ENCODE results near the gene TACR1.

Gene TACR1

GRCh38 chr2:75053484-75054112 lies 145.7 kb downstream of the TACR1 start:
- Histone ChIP-seq H3K4me1 (ENCODE audit: control insufficient read depth, insufficient read depth, low read length, poor library complexity, severe bottlenecking) (no peaks in the 10 kb centered on the region), H3K36me3 (ENCODE audit: control insufficient read depth, insufficient read depth, low read length) (no peaks in the 10 kb centered on the region), H3K4me3 (ENCODE audit: extremely low read depth, insufficient read depth, low read length, poor library complexity, severe bottlenecking) (no peak overlapping the region), H3K9me3 (ENCODE audit: control insufficient read depth, low read length) (no peaks in the 10 kb centered on the region), H3K27ac (ENCODE audit: low read depth, low read length, severe bottlenecking) (no peak overlapping the region)
- WGBS, 2 experiments (ENCODE audit: insufficient coverage in 2 of 2), result 32 to 42% methylated on average over 5 to 6 of the region's 7 CpGs

GRCh38 chr2:75047992-75048625 lies 151.2 kb downstream of the TACR1 start:
- 60 to 80% methylated on average over 1 of the region's 4 CpGs for WGBS, 2 experiments (ENCODE audit: insufficient coverage in 2 of 2)
- no peak overlapping the region for H3K27ac ChIP-seq (ENCODE audit: low read depth, low read length, severe bottlenecking)
- H3K4me3 ChIP-seq (ENCODE audit: extremely low read depth, insufficient read depth, low read length, poor library complexity, severe bottlenecking), result no peak overlapping the region

DNA sequence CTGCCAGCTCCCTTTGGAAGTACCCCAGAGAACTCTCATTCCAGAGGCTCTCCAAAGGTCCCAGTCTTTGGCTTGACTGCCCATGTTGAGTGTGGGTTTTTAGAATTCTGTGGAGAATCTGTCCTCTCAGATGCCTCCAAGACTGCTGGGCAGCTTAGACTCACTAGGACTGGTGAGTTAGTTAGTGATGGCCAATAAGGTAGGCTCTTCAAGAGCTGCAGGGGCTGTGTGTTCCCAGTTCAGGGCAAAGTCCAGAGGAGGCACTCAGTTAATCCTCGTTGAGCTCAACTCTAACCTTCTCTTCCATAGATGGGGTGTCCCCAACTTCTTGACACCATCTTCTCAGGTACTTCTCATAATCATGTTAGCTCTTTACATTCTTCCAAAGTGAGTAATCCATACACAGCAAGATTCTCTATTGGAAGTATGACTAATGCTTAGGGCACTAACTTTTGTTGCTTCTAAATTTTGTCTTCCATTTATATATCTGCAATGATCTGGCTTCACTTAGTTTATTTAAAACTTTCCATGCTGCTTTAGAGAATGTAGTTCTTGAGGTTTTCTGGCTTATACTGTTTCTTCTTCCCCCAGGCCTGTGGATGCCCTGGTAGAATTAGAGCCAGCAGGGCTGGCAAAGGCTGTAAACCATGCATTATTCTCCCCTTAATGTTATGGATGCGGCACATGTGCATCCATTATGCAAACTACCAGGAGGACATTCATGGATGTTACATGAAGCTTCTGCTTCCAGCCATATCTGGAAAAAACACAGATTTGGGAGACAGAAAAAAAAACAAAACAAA lies 151.9 kb downstream of the TACR1 start:
- H3K4me3 ChIP-seq (ENCODE audit: extremely low read depth, insufficient read depth, low read length, poor library complexity, severe bottlenecking), result no peak overlapping the region
- H3K4me1 ChIP-seq (ENCODE audit: control insufficient read depth, insufficient read depth, low read length, poor library complexity, severe bottlenecking), result peaks cover 8% of the 10 kb centered on the region
- no peak overlapping the region for H3K27ac ChIP-seq (ENCODE audit: low read depth, low read length, severe bottlenecking)
- H3K9me3 ChIP-seq (ENCODE audit: control insufficient read depth, low read length), result no peaks in the 10 kb centered on the region
- H3K36me3 ChIP-seq (ENCODE audit: control insufficient read depth, insufficient read depth, low read length), result no peaks in the 10 kb centered on the region
- WGBS, 2 experiments (ENCODE audit: insufficient coverage in 2 of 2), result 80 to 100% methylated on average over 1 to 2 of the region's 2 CpGs

More at GRCh38 chr2:75047992-75048625, 151.2 kb downstream of the TACR1 start:
- Histone ChIP-seq H3K36me3 (ENCODE audit: control insufficient read depth, insufficient read depth, low read length) (no peaks in the 10 kb centered on the region), H3K9me3 (ENCODE audit: control insufficient read depth, low read length) (no peaks in the 10 kb centered on the region), H3K4me1 (ENCODE audit: control insufficient read depth, insufficient read depth, low read length, poor library complexity, severe bottlenecking) (peaks cover 8% of the 10 kb centered on the region)

DNA sequence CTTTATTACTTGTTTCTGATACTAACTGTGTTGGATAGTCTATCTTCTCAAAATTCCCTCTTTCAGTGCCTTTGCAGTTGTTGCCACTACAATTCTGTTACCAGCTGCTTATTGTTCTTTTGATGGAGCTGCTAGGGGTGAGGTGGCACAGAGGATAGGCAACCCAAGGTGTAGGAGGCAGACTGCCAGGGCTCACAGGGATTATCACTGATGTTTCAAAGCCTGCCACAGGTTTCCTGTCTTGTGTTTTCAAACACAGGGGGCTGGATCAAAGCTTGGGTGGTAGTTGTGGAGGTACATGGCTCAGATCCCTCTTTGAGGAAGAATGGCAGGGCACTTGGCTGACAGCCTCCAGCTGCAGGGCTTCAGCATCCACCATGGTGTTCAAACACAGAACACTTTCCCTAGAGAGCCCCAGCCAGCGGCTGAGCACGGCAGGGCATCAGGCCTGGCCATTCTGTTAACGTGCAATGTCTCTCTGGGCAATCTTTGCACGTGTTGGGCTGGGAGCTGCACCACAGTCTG lies 153.7 kb downstream of the TACR1 start:
- H3K4me3 ChIP-seq (ENCODE audit: extremely low read depth, insufficient read depth, low read length, poor library complexity, severe bottlenecking), result no peak overlapping the region
- H3K27ac ChIP-seq (ENCODE audit: low read depth, low read length, severe bottlenecking), result no peak overlapping the region
- H3K9me3 ChIP-seq (ENCODE audit: control insufficient read depth, low read length), result no peaks in the 10 kb centered on the region
- H3K4me1 ChIP-seq (ENCODE audit: control insufficient read depth, insufficient read depth, low read length, poor library complexity, severe bottlenecking), result peaks cover 8% of the 10 kb centered on the region
- H3K36me3 ChIP-seq (ENCODE audit: control insufficient read depth, insufficient read depth, low read length), result no peaks in the 10 kb centered on the region
- WGBS, 2 experiments (ENCODE audit: insufficient coverage in 2 of 2), result 74 to 86% methylated on average over 4 of the region's 4 CpGs

DNA sequence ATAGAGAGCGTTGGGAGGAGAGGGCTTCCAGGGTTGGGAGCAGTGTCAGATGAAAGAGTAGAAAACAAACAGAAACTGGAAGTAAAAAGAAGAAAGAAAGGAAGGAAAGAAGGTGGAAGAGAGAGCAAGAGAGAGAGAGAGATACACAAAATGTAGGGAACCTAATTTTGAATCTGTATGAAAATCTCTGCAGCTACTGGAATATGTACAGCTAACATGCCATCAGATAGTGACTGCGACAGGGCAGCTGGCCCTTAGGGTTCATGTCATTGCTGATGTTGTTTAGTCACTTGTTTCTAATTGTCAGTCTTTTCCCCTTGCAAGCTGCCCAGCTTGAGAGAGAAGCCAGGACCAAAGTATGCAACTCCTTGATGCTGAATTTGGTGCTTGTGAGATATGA lies 155.0 kb downstream of the TACR1 start:
- no peak overlapping the region for H3K27ac ChIP-seq (ENCODE audit: low read depth, low read length, severe bottlenecking)
- 89 to 90% methylated on average over 2 of the region's 2 CpGs for WGBS, 2 experiments (ENCODE audit: insufficient coverage in 2 of 2)
- H3K9me3 ChIP-seq (ENCODE audit: control insufficient read depth, low read length), result no peaks in the 10 kb centered on the region

GRCh38 chr2:75042823-75043222 lies 156.5 kb downstream of the TACR1 start:
- Histone ChIP-seq H3K4me1 (ENCODE audit: control insufficient read depth, insufficient read depth, low read length, poor library complexity, severe bottlenecking) (peaks cover 8% of the 10 kb centered on the region), H3K36me3 (ENCODE audit: control insufficient read depth, insufficient read depth, low read length) (no peaks in the 10 kb centered on the region), H3K27ac (ENCODE audit: low read depth, low read length, severe bottlenecking) (no peak overlapping the region), H3K9me3 (ENCODE audit: control insufficient read depth, low read length) (no peaks in the 10 kb centered on the region), H3K4me3 (ENCODE audit: extremely low read depth, insufficient read depth, low read length, poor library complexity, severe bottlenecking) (no peak overlapping the region)
- no CpG with 5 or more reads among the region's 1 CpG for WGBS, 2 experiments (ENCODE audit: insufficient coverage in 2 of 2)

More for the DNA sequence above, 155.0 kb downstream of the TACR1 start:
- Histone ChIP-seq H3K36me3 (ENCODE audit: control insufficient read depth, insufficient read depth, low read length) (no peaks in the 10 kb centered on the region), H3K4me1 (ENCODE audit: control insufficient read depth, insufficient read depth, low read length, poor library complexity, severe bottlenecking) (peaks cover 8% of the 10 kb centered on the region), H3K4me3 (ENCODE audit: extremely low read depth, insufficient read depth, low read length, poor library complexity, severe bottlenecking) (no peak overlapping the region)

DNA sequence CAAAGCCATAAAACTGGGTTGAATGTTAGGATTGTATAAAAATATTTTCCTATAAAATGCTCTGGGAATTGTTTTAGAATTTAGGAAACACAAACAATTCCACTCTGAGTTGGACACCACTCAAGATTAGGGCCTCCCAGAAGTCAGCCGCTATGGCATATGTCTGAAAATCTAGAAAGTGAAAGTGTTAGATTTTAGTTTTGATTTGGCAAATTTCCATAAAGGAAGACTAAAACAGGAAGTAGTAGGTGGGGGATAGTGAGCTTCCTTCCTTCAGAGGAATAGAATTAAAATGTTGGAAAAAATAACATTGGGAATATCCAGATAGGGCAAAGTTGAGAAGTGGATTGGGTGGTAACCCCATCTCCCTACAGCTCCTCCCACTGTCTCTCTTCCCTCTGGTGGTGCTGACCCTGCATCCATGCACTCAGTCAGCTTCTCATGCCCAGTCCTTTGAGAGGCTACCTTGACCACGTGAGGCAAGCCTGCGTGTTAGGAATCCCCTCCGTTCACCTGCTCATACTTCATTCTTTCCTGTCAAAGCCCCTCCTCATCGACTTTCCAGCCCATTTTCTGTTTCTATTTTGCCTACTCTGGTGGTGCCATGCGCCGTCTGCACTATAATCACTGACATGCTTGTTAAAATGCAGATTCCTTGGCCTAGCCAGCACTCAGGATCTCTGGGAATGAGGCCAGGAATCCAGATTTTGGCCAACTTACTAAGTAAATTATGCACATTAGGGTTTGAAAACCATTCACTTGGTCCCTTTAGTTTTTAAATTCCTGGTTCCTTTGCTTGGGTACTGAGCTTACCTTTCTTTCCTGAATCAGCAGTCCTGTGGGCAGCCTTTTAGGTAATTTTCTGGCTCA lies 157.4 kb downstream of the TACR1 start:
- H3K9me3 ChIP-seq (ENCODE audit: control insufficient read depth, low read length), result no peaks in the 10 kb centered on the region
- 88 to 97% methylated on average over 4 to 7 of the region's 7 CpGs for WGBS, 2 experiments (ENCODE audit: insufficient coverage in 2 of 2)
- no peak overlapping the region for H3K27ac ChIP-seq (ENCODE audit: low read depth, low read length, severe bottlenecking)
- no peaks in the 10 kb centered on the region for H3K36me3 ChIP-seq (ENCODE audit: control insufficient read depth, insufficient read depth, low read length)
- H3K4me3 ChIP-seq (ENCODE audit: extremely low read depth, insufficient read depth, low read length, poor library complexity, severe bottlenecking), result no peak overlapping the region
- no peaks in the 10 kb centered on the region for H3K4me1 ChIP-seq (ENCODE audit: control insufficient read depth, insufficient read depth, low read length, poor library complexity, severe bottlenecking)

DNA sequence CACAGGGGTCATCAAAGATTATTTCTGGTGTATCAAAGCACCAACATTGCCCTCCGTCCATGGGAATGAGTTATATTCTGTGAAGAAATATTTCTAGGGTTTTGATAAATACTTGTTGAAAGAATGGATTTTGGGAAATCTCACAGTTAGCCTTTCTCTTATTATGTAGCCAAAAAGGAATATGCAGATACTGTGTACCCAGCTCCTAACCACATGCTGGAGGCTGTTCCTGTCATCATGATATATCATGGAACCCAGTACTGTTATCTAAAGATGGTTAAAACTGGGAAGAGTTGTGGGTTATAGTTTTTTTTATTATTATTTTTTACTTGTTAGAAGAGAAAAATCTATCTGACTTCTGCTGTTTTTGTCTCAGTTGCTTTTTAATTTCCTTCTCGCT lies 158.1 kb downstream of the TACR1 start:
- no peaks in the 10 kb centered on the region for H3K36me3 ChIP-seq (ENCODE audit: control insufficient read depth, insufficient read depth, low read length)
- H3K27ac ChIP-seq (ENCODE audit: low read depth, low read length, severe bottlenecking), result no peak overlapping the region
- no peaks in the 10 kb centered on the region for H3K9me3 ChIP-seq (ENCODE audit: control insufficient read depth, low read length)
- 100% methylated on average over 1 of the region's 2 CpGs; no CpG with 5 or more reads in 1 of the 2 experiments for WGBS, 2 experiments (ENCODE audit: insufficient coverage in 2 of 2)
- no peak overlapping the region for H3K4me3 ChIP-seq (ENCODE audit: extremely low read depth, insufficient read depth, low read length, poor library complexity, severe bottlenecking)
- H3K4me1 ChIP-seq (ENCODE audit: control insufficient read depth, insufficient read depth, low read length, poor library complexity, severe bottlenecking), result no peaks in the 10 kb centered on the region

- Histone ChIP-seq H3K27ac (ENCODE audit: low read depth, low read length, severe bottlenecking) (no peak overlapping the region), H3K9me3 (ENCODE audit: control insufficient read depth, low read length) (no peaks in the 10 kb centered on the region), H3K36me3 (ENCODE audit: control insufficient read depth, insufficient read depth, low read length) (no peaks in the 10 kb centered on the region), H3K4me1 (ENCODE audit: control insufficient read depth, insufficient read depth, low read length, poor library complexity, severe bottlenecking) (no peaks in the 10 kb centered on the region), H3K4me3 (ENCODE audit: extremely low read depth, insufficient read depth, low read length, poor library complexity, severe bottlenecking) (no peak overlapping the region)
- WGBS, 2 experiments (ENCODE audit: insufficient coverage in 2 of 2), result no CpG with 5 or more reads among the region's 3 CpGs
Observed at GRCh38 chr2:75035444-75036353, 163.6 kb downstream of the TACR1 start.

All from mesodermal cell (in vitro differentiated cells).